SU-DHL-6 (cell line): ENCODE results near the gene KLK2.

Experiments used
- H2AFZ ChIP-seq: fragments of 200-600 bp; sonication (generic); 2 replicates; pipeline ENCODE4 v1.6.1; 2014; ENCODE audit warnings: low read depth, mild to moderate bottlenecking, moderate library complexity, mixed read lengths, antibody characterized with exemption, low read length; ENCODE audit not compliant: severe bottlenecking
- H3F3A ChIP-seq: fragments of 200-600 bp; shearing (Covaris generic); 2 replicates; pipeline ENCODE4 v1.6.0; 2016; ENCODE audit warnings: antibody characterized with exemption, mild to moderate bottlenecking; ENCODE audit not compliant: insufficient read depth
- H3K27ac ChIP-seq: fragments of 200-600 bp; sonication (generic); 2 replicates; pipeline ENCODE4 v1.5.1; 2016; ENCODE audit warnings: low read depth, mild to moderate bottlenecking, low read length, moderate library complexity, mixed read lengths
- H3K27me3 ChIP-seq: fragments of 200-600 bp; sonication (generic), shearing (Covaris generic); 2 replicates; pipeline ENCODE4 v1.6.0; 2014; ENCODE audit warnings: mild to moderate bottlenecking, low read length
- H3K36me3 ChIP-seq: fragments of 200-600 bp; sonication (generic); 2 replicates; pipeline ENCODE4 v1.6.1; 2014; ENCODE audit warnings: mild to moderate bottlenecking, low read length, mixed read lengths
- H3K4me2 ChIP-seq: fragments of 300-600, 200-600 bp; shearing (Covaris generic), sonication (generic); 2 replicates; pipeline ENCODE4 v1.6.0; 2014; ENCODE audit warnings: low read length, low read depth, mild to moderate bottlenecking; ENCODE audit not compliant: poor library complexity, severe bottlenecking
- H3K4me3 ChIP-seq: fragments of 200-600 bp; sonication (generic); 2 replicates; pipeline ENCODE4 v1.5.1; 2014; ENCODE audit warnings: antibody characterized with exemption, low read length, mild to moderate bottlenecking, mixed read lengths; ENCODE audit not compliant: insufficient read depth, poor library complexity, severe bottlenecking
- H3K79me2 ChIP-seq: fragments of 200-600 bp; sonication (generic); 2 replicates; pipeline ENCODE4 v1.6.1; 2014; ENCODE audit warnings: mild to moderate bottlenecking, low read length, moderate library complexity; ENCODE audit not compliant: insufficient read depth
- H3K9ac ChIP-seq: fragments of 200-600 bp; sonication (generic); 2 replicates; pipeline ENCODE4 v1.7.0; 2014; ENCODE audit warnings: mild to moderate bottlenecking, low read length
- H3K9me2 ChIP-seq: fragments of 200-600 bp; sonication (generic); replicated peaks from 2 replicates; pipeline ENCODE4 v1.6.1; 2014; ENCODE audit warnings: low read length; ENCODE audit not compliant: insufficient read depth
- H3K9me3 ChIP-seq: fragments of 200-600 bp; sonication (generic); 2 replicates; pipeline ENCODE4 v1.6.1; 2014; ENCODE audit warnings: low read length, mixed read lengths; ENCODE audit not compliant: insufficient read depth
- H4K20me1 ChIP-seq: fragments of 200-600 bp; sonication (generic); 2 replicates; pipeline ENCODE4 v1.6.1; 2014; ENCODE audit warnings: low read depth, mild to moderate bottlenecking, antibody characterized with exemption, low read length, moderate library complexity, mixed read lengths
- EZH2phosphoT487 ChIP-seq: fragments of 200-600 bp; sonication (generic), shearing (Covaris generic); conservative IDR thresholded peaks from 2 replicates; pipeline ENCODE4 v1.6.1; 2018; ENCODE audit warnings: mild to moderate bottlenecking, antibody characterized with exemption, low read length, moderate library complexity, mixed read lengths

The KLK2 gene

DNA sequence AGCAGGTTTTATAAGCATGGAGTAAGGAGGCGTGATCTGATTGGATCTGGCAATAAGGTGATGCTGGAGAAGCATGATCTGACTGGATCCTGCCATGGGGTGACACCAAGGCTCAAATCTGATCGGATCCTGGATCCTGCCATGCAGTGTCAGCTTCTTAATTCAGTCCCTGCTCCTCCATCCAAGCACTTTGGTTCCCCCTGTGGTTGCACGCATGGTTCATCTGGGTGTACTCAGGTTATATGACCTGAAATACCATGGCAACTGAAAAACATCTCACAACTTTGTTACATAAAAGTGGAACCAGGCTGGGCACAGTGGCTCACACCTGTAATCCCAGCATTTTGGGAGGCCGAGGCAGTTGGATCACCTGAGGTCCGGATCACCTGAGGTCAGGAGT is 55.6 kb downstream of the KLK2 start:
- Histone ChIP-seq H3K36me3 (no peaks in the 10 kb centered on the region), H3K4me3 (no peak overlapping the region), H4K20me1 (no peaks in the 10 kb centered on the region), H3K79me2 (no peaks in the 10 kb centered on the region), H3K9me3 (no peaks in the 10 kb centered on the region), H2AFZ (no peak overlapping the region), H3K27me3 (no peaks in the 10 kb centered on the region), H3K9me2 (no peaks in the 10 kb centered on the region), H3K9ac (no peak overlapping the region), H3K4me2 (no peak overlapping the region), H3K27ac (no peak overlapping the region), H3F3A (no peaks in the 10 kb centered on the region)
- TF ChIP-seq EZH2phosphoT487, result no peak
